ENCODE measurements around the gene TPP2. TPM values are rescaled to one million over a fixed set of nuclear protein-coding genes. Genes with fewer than 3 reads are reported as not detected.

Gene TPP2
- total and polyA plus RNA-seq, 2 experiments from 2014 or later: 15.0 to 47.3 TPM

DNA sequence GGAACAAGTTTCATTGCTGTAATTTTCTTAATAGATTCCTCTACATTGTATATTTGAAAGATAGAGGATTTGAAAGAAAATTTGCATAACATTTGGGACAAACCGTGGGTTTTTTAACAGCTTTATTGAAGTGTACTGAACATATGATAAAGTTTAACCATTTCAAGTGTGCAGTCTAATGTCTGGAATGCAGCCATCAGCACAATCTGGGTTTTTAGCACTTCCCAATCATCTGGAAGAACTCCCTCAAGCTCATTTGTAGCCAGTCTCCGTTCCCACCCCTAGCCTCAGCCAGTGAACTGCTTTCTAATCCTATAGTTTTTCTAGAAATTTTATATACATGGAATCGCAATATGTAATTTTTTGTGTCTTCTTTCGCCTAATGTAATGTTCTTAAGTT, 85.4 kb downstream of the TPP2 start:
- H3K4me1 ChIP-seq (ENCODE audit: insufficient read depth): no peaks in the 10 kb centered on the region
- H4K20me1 ChIP-seq (ENCODE audit: insufficient read depth, poor library complexity, severe bottlenecking): no peaks in the 10 kb centered on the region
- peaks cover 4% of the 10 kb centered on the region for H3K36me3 ChIP-seq (replicated peaks; ENCODE audit: insufficient read depth, low read depth)
- H3K9me2 ChIP-seq (replicated peaks; ENCODE audit: insufficient read depth): no peaks in the 10 kb centered on the region
- TF ChIP-seq EZH2phosphoT487 (IDR thresholded peaks at IDR 0.05; ENCODE audit: low read depth, severe bottlenecking, unreplicated experiment): no peak
- TF ChIP-seq, protein P1, sequence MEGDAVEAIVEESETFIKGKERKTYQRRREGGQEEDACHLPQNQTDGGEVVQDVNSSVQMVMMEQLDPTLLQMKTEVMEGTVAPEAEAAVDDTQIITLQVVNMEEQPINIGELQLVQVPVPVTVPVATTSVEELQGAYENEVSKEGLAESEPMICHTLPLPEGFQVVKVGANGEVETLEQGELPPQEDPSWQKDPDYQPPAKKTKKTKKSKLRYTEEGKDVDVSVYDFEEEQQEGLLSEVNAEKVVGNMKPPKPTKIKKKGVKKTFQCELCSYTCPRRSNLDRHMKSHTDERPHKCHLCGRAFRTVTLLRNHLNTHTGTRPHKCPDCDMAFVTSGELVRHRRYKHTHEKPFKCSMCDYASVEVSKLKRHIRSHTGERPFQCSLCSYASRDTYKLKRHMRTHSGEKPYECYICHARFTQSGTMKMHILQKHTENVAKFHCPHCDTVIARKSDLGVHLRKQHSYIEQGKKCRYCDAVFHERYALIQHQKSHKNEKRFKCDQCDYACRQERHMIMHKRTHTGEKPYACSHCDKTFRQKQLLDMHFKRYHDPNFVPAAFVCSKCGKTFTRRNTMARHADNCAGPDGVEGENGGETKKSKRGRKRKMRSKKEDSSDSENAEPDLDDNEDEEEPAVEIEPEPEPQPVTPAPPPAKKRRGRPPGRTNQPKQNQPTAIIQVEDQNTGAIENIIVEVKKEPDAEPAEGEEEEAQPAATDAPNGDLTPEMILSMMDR (IDR thresholded peaks at IDR 0.05; ENCODE audit: poor library complexity): no peak
- TF ChIP-seq EZH2 (IDR thresholded peaks at IDR 0.05; ENCODE audit: borderline replicate concordance): no peak
- H3K27me3 ChIP-seq: no peaks in the 10 kb centered on the region
- H3K4me3 ChIP-seq: no peak overlapping the region
- H3K79me2 ChIP-seq: no peaks in the 10 kb centered on the region
- H3K9me3 ChIP-seq (ENCODE audit: low read depth): no peaks in the 10 kb centered on the region
- no peak overlapping the region for H3K27ac ChIP-seq
- H2AFZ ChIP-seq: no peak overlapping the region
- no peak for DNase-seq (ENCODE audit: low spot score)
- WGBS (ENCODE audit: low lambda C conversion rate, missing lambda C conversion rate): 70% methylated on average over 4 of the region's 4 CpGs
- H3K4me2 ChIP-seq: no peak overlapping the region

- Histone ChIP-seq H3K9me2 (replicated peaks; ENCODE audit: insufficient read depth) (no peaks in the 10 kb centered on the region), H3K4me2 (no peak overlapping the region), H3K36me3 (replicated peaks; ENCODE audit: insufficient read depth, low read depth) (peaks cover 4% of the 10 kb centered on the region), H2AFZ (no peak overlapping the region), H3K4me3 (no peak overlapping the region), H3K79me2 (no peaks in the 10 kb centered on the region), H3K27me3 (no peaks in the 10 kb centered on the region), H4K20me1 (ENCODE audit: insufficient read depth, poor library complexity, severe bottlenecking) (no peaks in the 10 kb centered on the region), H3K9me3 (ENCODE audit: low read depth) (no peaks in the 10 kb centered on the region), H3K27ac (no peak overlapping the region), H3K4me1 (ENCODE audit: insufficient read depth) (no peaks in the 10 kb centered on the region)
- 77% methylated on average over 3 of the region's 3 CpGs for WGBS (ENCODE audit: low lambda C conversion rate, missing lambda C conversion rate)
- no peak for DNase-seq (ENCODE audit: low spot score)
- TF ChIP-seq, protein P1 (IDR thresholded peaks at IDR 0.05; ENCODE audit: poor library complexity): no peak
- no peak for TF ChIP-seq EZH2phosphoT487 (IDR thresholded peaks at IDR 0.05; ENCODE audit: low read depth, severe bottlenecking, unreplicated experiment)
- TF ChIP-seq EZH2 (IDR thresholded peaks at IDR 0.05; ENCODE audit: borderline replicate concordance): no peak
These were observed 85.9 kb downstream of the TPP2 start for GRCh38 chr13:102682727-102683126.

DNA sequence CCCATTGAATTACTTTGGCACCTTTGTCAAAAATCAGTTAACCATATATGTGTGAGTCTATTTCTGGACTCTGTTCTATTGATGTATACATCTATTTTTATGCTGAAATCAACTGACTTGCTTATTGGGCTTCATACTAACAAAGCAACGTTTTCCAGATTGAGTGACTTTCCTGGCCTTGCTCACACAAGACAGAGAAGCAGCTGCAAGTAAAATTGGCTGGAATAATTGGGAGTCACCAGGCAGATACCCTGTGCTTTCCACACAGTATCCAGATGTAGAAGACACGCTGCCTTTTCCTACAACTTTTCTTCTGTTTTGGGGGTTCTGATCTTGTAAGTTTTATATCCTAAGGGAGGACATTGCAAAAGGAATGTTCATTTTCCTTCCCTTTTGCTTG, 86.9 kb downstream of the TPP2 start:
- Histone ChIP-seq H3K27me3 (no peaks in the 10 kb centered on the region), H3K9me2 (replicated peaks; ENCODE audit: insufficient read depth) (no peaks in the 10 kb centered on the region), H3K79me2 (no peaks in the 10 kb centered on the region), H3K27ac (no peak overlapping the region), H3K9me3 (ENCODE audit: low read depth) (no peaks in the 10 kb centered on the region), H3K4me2 (no peak overlapping the region), H3K4me1 (ENCODE audit: insufficient read depth) (no peaks in the 10 kb centered on the region), H3K36me3 (replicated peaks; ENCODE audit: insufficient read depth, low read depth) (peaks cover 3% of the 10 kb centered on the region), H2AFZ (no peak overlapping the region), H3K4me3 (no peak overlapping the region), H4K20me1 (ENCODE audit: insufficient read depth, poor library complexity, severe bottlenecking) (no peaks in the 10 kb centered on the region)
- TF ChIP-seq, protein P1 (IDR thresholded peaks at IDR 0.05; ENCODE audit: poor library complexity): no peak
- no peak for TF ChIP-seq EZH2phosphoT487 (IDR thresholded peaks at IDR 0.05; ENCODE audit: low read depth, severe bottlenecking, unreplicated experiment)
- TF ChIP-seq EZH2 (IDR thresholded peaks at IDR 0.05; ENCODE audit: borderline replicate concordance): no peak
- no peak for DNase-seq (ENCODE audit: low spot score)
- 92% methylated on average over 2 of the region's 2 CpGs for WGBS (ENCODE audit: low lambda C conversion rate, missing lambda C conversion rate)

- Histone ChIP-seq H3K27me3 (no peaks in the 10 kb centered on the region), H2AFZ (no peak overlapping the region), H3K79me2 (no peaks in the 10 kb centered on the region), H3K27ac (no peak overlapping the region), H3K9me3 (ENCODE audit: low read depth) (no peaks in the 10 kb centered on the region), H3K4me3 (no peak overlapping the region), H3K4me2 (no peak overlapping the region), H3K36me3 (replicated peaks; ENCODE audit: insufficient read depth, low read depth) (no peaks in the 10 kb centered on the region), H3K4me1 (ENCODE audit: insufficient read depth) (no peaks in the 10 kb centered on the region), H3K9me2 (replicated peaks; ENCODE audit: insufficient read depth) (no peaks in the 10 kb centered on the region), H4K20me1 (ENCODE audit: insufficient read depth, poor library complexity, severe bottlenecking) (no peaks in the 10 kb centered on the region)
- no peak for DNase-seq (ENCODE audit: low spot score)
- 97% methylated on average over 3 of the region's 3 CpGs for WGBS (ENCODE audit: low lambda C conversion rate, missing lambda C conversion rate)
- TF ChIP-seq EZH2 (IDR thresholded peaks at IDR 0.05; ENCODE audit: borderline replicate concordance) (no peak), EZH2phosphoT487 (IDR thresholded peaks at IDR 0.05; ENCODE audit: low read depth, severe bottlenecking, unreplicated experiment) (no peak)
- TF ChIP-seq, protein P1 (IDR thresholded peaks at IDR 0.05; ENCODE audit: poor library complexity): no peak
These were observed 89.2 kb downstream of the TPP2 start for GRCh38 chr13:102686024-102686423.
